GF-D8 (cell line): ENCODE data around the gene PLXND1.

Experiments
- DNase-seq: peaks from one replicate; lab custom pipeline; 2025; lab: John Stamatoyannopoulos, UW

Gene PLXND1

DNA sequence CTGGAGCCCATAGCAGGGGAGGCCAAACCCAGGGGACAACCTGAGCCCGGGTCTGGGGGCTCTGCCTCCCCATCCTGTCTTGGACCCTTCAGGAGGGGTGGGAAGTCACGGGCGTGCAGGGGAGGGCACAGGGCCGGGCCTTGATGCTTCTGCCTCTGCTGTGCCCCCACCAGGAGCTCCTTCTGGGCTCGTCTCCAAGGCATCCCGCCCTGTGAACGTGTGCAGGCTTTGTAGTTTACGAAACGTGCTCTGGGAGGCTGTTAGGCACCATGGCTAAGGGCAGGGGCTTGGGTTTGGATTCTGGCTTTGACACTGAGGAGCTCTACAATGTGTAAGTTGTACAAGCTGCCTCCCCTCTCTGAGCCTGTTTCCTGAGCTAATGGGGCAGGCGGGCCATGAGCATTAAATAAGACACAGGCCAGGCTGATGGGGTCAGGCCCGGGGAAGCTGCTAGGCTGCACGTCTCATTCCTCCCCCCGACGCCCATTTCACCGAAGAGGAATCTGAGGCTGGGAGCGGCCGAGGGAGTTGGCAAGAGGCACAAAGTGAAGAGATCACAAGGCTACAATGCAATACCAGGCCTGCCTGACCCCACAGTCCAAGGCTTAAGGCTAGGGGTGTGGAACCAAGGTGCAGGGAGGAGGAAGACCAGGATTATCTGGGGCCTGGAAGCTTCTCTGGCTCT lies 19.6 kb downstream of the PLXND1 start:
- DNase-seq, result no peak

DNA sequence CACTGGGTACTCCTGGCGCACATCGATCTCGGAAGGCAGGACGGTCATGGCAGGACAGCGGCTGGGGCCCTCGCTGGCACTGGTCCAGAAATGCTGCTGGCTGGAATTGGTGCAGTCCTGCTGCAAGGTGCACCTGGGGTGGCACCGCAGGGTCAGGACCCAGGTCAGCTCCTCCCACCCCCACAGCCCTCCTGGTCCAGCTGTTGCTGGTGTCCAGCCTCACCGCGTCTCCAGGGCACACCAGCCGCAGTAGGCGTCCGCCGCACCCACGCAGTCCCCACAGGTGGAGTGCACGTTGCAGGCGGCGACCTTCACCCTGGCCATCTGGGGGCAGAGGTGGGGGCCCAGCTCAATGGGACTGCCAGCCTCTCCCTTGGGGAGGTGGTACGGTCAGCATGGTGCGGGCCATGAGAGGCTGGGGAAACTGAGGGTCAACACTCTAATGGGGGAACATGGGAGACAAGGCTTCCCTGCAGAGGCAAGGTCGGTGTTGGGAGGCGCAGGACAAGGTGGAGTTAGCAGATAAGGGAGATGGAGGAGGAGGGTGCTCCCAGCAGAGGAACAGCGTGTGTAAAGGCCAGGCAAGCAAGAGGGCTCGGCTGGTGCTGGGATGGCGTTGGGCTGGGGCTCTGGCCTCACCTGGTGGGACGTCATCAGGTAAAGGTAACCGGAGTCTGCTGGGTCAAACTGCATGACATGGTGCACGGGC lies 20.4 kb downstream of the PLXND1 start:
- no peak for DNase-seq

DNA sequence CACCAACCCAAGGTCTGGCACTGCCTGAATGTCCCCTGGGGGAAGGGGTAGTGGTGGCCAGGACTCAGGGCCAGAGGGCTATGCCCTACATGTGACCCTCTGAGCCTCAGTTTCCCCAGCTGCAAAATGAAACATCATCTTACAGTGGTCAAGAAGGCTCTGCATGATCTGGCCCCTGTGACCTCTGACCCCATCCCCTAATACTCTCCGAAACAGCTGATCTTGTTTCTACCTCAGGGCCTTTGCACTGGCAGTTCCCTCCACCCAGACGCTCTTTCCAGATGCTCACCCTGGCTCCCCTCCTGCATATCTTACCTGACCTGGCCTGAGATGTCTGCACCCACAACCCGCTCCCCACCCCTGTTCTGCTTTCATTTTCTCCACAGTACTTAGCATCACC lies 21.8 kb downstream of the PLXND1 start:
- no peak for DNase-seq

DNA sequence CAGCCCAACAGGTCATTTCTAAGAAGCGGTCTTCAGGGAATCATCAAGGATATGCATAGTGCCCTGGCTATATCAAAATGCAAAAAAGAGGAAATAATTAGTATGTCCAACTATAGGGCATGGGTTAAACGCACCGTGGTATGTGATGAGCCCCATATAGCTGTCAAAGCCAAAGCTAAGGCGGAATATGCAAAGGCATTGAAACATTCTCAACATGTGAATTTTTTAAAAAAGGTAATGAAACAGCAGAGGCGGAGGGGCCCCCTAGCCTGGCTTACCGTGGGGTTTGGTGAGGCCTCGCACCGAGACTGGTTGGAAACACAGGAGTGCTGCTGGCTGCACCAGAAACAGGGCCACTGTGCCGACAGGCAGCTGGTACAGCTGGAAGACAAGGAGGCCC lies 23.2 kb downstream of the PLXND1 start:
- no peak for DNase-seq

DNA sequence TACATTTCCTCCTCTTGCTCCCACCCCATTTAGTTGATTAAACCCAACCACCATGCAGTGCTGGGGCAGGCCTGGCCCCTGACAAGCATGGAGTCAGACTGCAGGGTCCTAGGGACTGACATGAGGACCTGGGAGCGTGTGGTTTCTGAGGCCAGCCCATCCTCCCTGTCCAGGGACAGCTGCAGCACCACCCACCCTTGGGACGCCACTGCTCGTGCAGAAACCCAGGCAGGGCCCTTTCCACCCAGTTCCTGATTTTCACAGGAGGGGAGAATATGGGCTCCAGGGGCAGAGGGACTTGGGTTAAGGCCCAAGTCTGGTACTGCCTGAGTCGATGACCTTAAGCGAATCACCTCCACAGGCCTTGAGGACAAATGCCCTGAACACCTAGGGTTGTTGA lies 23.7 kb downstream of the PLXND1 start:
- DNase-seq, result no peak

DNA sequence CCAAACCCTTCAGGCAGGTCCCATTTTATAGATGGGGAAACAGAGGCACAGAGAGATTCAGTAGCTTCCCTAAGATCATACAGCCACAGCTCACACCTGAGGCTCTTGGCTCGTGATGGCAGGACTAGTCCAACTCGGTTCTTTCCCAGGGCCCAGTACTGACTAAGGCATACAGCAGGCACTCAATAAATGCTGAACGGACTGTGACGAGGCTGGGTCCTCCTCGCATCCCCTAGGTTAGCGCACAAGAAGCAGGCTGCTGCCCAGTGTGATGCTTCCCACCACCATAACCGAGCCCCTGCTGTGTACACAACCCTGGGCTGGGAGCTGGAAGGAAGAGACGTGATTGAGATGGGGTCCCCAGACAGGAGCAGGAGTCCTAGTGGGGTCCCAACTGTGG lies 24.9 kb downstream of the PLXND1 start:
- DNase-seq, result no peak

DNA sequence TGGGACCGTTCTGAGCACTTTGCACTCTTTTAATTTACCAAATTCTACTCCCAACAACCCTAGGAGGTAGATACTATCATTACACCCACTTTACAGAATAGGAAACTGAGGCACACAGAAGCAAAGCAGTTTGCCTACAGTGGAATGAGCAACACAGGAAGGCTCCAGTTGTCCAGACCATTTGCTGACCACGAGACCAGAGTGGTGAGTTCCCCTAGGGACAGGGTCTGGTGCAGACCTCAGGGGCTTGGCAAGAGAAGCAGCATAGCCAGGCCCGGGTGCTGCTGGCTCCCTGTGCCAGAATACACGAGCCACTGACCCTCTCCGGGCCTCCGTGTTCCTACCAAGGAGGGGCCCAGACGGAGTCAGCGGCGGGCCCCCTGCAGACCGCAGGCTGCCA lies 26.5 kb downstream of the PLXND1 start:
- no peak for DNase-seq

DNA sequence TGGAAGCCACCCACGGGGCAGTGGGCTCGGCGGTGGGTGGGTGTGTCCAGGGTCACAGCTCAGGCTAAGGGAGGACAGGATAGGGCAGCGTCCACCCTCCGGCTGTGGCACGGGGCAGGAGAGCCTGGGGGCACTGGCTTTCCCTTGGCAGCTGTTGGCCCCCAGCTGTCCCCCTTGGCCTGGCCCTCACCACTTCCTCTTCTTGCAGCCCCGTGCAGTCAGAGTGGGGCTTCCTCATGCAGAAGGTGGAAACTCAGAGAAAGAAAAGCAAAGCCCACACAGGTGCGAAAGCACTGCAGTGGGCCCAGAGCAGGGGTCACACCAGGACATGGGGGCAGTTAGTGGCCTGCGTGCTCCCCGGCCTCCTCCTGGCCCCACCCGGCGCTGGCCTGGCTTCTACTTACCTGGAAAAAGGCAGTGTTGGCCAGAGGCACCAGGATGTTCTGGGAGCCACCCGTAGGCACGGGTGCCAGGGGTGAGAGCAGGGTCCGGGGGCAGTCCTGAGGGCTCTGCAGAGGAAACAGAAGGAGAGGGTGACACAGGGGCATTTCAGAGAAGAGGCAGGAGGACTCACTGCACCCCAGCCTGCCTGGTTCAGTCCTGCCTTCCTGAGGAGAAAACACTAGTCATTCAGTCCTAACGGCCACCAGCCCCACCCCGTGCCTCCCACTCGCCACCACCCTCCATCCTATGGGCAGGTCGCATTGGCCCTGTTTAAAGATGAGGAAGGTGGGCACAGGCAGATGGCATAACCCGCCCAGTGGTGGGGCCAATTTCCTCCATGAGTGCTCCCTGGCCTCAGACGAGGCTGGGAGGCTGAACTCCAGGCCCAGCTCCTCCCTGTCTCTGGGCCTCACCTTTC lies 28.3 kb downstream of the PLXND1 start:
- peak; percentile 90 for DNase-seq

DNA sequence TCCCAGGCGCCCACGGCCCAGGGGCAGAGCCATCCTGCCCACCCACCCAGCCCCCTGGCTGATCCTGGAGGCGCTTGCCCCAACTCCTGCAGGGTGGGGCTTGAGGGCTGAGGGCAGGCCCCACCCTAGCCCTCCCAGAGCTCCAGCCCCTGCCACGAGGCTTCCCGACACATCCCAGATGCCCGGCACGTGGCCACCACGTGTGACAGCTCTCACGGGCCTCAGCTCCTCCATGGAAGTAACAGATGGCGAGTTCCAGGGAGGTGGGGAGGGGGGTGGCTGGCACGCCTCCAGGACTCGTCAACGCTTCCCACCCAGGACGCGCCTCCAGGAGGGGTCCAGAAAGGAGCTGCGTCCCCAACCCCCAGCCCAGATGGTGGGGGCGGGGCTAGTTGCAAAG lies 29.1 kb downstream of the PLXND1 start:
- DNase-seq, result peak; percentile 8

DNA sequence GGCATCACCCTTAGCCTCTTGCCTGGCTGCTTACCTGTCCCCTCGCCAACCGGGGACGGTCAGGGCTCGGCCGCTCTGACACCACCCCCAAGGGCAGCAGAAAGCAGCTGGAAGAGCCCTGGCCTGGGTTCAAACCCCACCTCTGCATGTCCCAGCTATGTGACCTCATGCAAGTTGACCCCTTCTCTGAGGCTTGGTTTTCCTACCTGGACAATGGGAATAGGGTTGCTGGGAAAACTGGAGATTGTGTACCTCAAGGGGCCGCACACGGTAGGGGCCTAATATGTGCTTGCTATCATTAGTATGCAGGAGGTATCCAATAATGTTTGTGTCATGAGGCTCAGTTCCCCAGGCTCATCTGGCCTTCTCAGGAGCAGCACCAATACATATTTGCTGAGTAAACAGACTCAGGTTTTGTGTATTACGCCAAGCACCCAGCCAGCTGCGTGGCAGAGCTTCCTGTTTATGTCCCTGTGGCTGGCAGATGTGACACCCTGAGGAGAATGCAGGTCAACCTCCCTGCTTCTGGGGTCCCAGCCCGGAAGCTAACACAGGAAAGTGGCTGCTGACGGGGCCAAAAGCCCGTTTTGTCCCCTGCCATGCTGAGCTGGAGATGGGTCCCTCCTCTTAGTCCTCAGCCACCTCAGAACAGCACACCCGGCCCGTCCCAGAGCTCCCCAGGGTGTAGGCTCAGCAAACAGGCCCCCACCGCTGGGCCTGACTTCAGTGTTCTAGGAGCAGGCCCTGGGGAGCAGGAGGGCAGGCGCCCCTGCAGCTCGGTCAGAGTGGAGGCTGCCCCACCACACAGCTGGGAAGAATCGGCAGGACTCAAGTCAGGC lies 29.7 kb downstream of the PLXND1 start:
- DNase-seq, result peak; percentile 68

DNA sequence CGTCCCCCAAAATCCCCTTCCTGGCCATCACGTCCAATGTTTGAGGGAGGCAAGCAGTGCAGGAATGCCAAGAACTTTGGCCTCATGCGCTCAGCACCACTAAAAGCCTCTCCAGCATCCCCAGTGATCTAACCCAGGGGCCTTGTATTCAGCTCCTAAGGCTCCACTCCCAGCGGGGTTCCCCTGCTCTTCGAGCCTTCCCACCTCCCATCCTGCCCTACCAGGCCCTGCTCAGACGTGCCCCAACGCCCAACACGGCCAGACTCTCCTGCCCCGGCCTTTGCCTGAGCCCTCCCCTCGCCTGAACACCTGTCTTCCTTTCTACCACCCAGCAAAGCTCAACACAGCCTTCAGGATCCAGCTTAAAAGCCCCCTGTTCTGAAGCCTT lies 30.5 kb downstream of the PLXND1 start:
- no peak for DNase-seq

DNA sequence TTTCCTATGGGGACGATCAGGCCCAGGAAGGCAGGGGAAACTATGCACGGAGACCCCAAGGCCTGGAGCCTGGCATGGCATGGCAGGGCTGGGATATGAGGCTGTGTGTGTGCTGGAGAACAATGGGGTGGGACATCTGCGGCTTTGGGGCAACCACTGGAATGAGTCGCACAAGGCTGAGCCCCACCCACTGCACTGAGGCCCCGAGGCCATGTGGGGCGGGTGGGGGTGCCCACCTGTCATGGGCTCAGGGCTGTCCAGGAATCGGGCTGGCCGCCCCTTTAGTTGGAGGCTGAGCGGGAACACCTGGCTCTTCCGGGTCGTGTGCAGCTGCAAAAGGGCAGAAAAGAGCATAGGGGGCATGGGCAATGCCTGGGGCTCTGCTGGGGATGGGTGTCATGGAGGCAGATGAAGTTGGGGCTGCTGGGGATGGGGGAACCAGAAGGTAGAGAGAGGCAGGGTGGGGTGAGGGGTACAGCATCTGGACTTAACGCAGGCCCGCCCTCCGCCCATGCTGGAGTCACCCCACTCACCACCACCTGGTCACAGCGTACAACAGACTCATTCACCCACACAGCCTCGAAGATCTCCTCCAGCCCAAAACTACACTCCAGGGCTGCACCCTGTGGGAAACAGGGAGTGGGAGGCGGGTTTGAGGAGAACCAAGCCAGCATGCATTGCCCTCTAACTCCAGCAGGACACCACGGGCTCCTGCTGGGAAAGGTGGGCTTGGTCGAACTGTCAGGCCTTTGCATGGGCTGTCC lies 31.1 kb downstream of the PLXND1 start:
- DNase-seq, result no peak

DNA sequence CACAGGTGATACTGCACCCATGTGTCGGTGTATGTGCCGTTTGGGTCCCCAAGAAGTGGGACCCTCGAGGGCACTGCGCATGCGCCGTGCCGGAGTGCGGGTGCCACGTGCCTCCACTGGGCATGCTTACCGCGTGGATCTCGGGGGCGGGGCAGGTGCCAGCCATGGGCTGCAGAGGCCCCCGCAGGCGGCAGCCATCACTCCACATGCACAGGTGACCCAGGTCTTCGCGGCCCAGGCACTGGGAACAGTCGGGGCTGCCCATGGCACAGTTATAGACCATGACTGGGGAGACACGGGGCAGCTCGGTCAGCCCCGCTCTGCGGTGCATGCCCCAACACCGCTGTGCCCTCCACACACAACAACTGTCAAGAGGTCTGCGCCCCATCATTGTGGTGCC lies 32.3 kb downstream of the PLXND1 start:
- no peak for DNase-seq

DNA sequence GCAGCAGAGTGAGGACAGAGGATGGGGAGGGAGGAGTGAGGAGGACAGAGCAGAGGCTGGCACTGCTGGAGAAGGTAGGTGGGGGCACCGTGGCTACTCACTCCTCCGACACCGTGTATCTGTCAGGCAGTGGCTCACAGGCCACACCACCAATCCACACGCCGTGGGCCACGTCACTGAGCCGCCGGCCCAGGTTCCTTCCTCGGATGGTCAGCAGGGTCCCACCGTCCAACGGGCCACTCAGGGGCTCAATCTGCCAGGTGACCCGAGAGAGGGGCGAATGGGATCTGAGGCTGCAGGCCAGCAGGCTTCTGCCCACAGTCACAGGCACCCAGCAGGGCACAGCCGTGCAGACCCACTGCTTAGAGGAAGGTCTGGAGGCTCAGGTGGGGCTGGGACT lies 33.0 kb downstream of the PLXND1 start:
- DNase-seq, result no peak

DNA sequence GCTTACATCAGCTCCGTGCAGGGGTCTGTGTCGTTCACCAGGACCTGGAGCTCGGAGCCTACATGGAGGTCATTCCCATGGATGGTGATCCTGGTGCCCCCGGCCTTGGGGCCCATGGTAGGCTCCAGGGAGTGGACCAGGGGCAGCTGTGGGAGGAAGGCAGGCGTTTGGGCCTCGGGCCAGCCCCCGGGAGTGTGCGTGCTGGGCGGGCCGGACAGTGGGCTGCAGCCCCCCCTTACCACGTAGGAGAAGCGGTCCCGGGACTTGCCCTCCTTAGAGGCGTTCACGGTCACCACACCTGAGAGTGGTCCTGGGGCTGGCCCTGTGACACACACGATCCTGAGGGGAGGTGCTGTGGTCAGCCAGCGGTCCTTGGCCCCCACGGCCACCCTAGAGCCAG lies 33.9 kb downstream of the PLXND1 start:
- DNase-seq, result no peak

DNA sequence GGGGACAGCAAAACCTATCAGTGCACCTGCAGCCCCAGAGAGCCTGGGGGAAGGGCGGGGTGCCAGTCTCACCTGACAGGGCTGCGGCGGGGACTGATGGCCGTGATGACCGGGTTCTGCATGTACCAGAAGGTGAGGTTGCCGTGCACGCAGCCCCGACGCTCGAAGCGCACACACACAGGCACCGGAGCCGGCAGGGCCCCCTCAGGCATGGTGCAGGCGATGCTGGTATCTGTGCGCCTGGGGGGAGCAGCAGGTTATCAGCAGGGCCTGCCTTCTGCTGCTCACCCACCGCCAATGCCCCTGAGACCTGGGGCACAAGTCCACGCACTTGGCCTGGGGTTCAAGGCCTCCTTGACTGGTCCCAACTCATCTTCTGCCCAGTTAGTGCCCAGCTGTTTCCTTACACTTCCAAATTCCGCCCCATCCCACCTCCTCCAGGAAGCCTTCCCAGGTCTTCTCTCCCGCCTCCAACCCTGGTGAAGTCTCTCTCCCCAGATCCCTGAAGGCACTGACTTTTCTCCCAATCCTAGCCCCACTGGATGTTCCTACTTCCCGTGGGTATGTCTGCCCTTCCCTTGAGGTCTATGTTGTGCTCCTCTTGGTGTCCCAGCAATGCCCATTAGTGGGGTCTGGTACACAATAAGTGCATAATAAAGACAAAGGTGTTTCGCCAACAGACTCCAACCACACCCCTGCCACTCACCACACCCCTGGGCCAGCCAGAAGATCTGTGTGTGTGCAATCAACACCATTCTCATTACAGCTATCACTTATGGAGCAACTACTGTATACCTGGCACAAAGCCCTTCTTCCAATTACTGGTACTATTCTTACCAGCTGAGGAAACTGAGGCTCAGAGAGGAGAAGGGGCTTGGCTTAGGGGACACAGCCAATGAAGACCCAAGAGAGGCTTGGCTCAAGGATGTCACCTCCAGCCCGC lies 34.6 kb downstream of the PLXND1 start:
- no peak for DNase-seq

DNA sequence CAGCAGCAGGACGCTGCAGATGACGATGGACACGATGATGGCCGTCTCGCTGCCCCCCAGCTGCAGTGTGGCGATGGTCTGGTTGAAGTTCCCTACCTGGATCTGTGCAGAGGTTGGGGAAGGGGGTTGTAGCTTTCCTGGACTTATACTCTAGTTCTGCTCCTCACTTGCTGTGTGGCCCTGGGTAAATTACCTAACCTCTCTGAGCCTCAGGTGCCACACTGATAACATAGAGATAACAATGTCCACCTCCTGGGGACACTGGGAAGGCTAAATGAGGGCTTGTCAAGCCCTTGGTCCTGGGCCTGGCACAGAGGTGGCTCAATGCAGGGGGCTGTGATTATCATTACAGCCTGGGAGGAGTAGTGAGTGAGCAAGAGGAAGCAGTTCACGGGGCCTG lies 36.6 kb downstream of the PLXND1 start:
- DNase-seq, result no peak

DNA sequence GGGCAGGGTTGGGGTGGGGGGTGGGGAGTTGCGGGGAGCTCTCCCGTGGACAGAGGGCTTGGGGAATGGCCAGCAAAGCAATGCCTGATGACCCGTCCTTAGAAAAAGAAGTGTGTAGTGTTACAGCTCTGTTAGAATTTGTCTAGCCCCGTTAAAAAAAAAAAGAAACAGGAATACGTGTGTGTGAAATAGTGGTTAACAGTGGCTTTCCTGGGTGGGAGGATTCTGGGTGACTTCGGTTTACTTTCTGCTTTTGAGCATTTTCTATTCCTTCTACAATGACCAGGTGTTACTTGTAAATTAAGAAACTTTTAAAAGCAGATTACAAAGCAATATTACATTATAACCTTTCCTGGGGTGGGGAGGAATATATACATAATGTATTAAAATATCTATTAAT lies 38.5 kb downstream of the PLXND1 start:
- no peak for DNase-seq

DNA sequence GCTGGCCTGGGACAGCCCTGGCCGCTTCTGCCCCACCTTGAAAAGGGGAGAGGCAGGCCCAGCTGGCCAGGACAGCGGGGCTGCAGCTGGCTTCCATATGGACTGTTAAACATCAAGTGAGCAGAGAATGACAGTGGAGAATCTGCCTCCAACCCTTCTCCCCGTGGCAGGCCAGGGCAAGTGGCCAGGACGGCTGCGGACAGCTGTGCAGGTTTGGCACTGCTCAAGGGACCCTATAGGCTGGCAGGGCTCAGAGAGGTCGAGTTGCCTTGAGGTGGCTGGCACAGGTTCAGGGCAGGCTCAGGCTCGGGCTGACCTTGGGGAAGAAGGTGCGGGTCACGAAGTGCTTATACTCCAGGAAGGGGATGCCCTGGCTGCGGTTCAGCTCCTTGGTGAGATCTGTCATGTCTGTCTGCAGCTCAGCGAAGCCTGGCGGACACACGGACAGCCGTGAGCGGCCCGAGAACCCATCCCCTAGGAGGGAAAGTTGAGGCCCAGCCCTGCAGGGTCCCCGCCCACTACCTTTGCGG lies 39.2 kb downstream of the PLXND1 start:
- DNase-seq, result no peak

DNA sequence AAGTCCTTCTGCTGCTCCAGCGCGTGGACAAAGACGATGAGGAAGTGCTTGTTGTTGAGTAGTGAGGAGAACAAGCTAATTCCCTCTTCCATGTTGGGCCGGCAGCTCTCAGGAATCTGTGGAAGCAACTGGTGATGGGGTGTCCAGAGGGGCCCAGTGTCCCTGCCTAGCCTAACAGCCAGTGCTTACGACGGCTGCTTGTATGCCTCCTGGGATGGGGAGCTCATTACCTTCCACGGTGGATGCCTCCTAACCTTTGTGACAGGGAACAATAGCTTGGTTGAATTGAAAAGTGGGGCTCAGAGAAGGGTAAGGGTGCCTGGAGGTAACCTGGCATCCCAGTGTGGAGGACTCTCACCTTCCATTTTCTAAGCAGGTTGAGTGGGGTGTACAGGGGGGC lies 40.6 kb downstream of the PLXND1 start:
- no peak for DNase-seq
